ENCODE data around the gene OPCML.

OPCML gene

DNA sequence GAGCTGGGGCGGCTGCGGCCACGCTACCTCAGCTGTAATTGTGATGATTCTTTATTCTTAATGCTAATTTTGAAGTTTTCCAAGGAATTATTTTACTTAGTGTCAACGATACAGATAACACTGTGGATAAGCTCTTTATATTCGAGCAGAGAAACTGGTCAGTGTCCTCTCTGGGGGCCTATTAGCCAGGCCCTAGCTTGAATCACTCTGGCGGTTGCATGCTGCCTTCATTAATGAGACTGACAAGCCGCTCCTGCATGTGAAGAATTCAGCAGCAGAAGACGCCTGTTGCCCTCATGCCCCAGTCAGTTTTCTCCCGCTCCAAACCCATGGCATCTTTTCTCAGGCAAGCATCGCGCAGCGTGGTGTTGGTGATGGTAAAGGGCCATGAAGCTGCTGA, 851.7 kb downstream of the OPCML start:
- TF ChIP-seq, protein P1, sequence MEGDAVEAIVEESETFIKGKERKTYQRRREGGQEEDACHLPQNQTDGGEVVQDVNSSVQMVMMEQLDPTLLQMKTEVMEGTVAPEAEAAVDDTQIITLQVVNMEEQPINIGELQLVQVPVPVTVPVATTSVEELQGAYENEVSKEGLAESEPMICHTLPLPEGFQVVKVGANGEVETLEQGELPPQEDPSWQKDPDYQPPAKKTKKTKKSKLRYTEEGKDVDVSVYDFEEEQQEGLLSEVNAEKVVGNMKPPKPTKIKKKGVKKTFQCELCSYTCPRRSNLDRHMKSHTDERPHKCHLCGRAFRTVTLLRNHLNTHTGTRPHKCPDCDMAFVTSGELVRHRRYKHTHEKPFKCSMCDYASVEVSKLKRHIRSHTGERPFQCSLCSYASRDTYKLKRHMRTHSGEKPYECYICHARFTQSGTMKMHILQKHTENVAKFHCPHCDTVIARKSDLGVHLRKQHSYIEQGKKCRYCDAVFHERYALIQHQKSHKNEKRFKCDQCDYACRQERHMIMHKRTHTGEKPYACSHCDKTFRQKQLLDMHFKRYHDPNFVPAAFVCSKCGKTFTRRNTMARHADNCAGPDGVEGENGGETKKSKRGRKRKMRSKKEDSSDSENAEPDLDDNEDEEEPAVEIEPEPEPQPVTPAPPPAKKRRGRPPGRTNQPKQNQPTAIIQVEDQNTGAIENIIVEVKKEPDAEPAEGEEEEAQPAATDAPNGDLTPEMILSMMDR (conservative IDR thresholded peaks at IDR 0.05; ENCODE audit: low read length), result no peak
- no peak for TF ChIP-seq EZH2phosphoT487 (IDR thresholded peaks at IDR 0.05; ENCODE audit: borderline replicate concordance)
- Histone ChIP-seq H3K79me2 (ENCODE audit: insufficient read depth, low read length) (no peaks in the 10 kb centered on the region), H4K20me1 (ENCODE audit: insufficient read depth, low read length, poor library complexity, severe bottlenecking) (no peaks in the 10 kb centered on the region), H3K9me3 (ENCODE audit: insufficient read depth, low read depth, low read length) (no peaks in the 10 kb centered on the region), H3K4me1 (ENCODE audit: insufficient read depth, low read length, poor library complexity, severe bottlenecking) (no peaks in the 10 kb centered on the region), H3K9me2 (replicated peaks; ENCODE audit: low read depth, low read length) (no peaks in the 10 kb centered on the region), H3K9ac (ENCODE audit: low read depth, low read length, poor library complexity, severe bottlenecking) (no peak overlapping the region), H3K4me3 (ENCODE audit: low read length, poor library complexity, severe bottlenecking) (no peak overlapping the region), H3K4me2 (ENCODE audit: low read depth, low read length, poor library complexity, severe bottlenecking) (no peak overlapping the region), H2AFZ (ENCODE audit: low read length) (no peak overlapping the region), H3K36me3 (ENCODE audit: insufficient read depth, low read length) (no peaks in the 10 kb centered on the region), H3K27me3 (ENCODE audit: insufficient read depth, low read length, poor library complexity, severe bottlenecking) (no peaks in the 10 kb centered on the region), H3F3A (ENCODE audit: low read depth) (no peaks in the 10 kb centered on the region)

DNA sequence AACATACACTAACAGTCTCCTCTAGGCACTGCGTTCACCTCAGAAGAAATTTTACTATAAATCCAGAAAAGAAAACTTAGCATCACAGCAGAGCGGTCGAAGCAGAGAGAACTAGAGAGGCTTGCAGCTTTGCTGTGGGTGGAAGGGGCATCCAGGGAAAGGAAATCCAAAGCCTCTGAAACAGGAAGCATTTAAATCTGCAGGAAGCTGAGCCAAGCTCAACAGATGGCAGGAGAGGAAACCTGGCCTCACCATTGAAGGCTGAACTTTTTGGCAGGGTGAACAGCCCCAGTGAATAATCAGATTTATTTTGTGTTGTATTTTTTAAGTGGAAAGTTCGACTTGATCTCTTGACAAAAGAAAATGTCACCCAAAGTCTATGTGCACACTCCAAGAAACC, 858.1 kb downstream of the OPCML start:
- Histone ChIP-seq H3K27me3 (ENCODE audit: insufficient read depth, low read length, poor library complexity, severe bottlenecking) (no peaks in the 10 kb centered on the region), H3K4me2 (ENCODE audit: low read depth, low read length, poor library complexity, severe bottlenecking) (no peak overlapping the region), H3K79me2 (ENCODE audit: insufficient read depth, low read length) (no peaks in the 10 kb centered on the region), H3F3A (ENCODE audit: low read depth) (no peaks in the 10 kb centered on the region), H3K9ac (ENCODE audit: low read depth, low read length, poor library complexity, severe bottlenecking) (no peak overlapping the region), H3K9me3 (ENCODE audit: insufficient read depth, low read depth, low read length) (no peaks in the 10 kb centered on the region), H4K20me1 (ENCODE audit: insufficient read depth, low read length, poor library complexity, severe bottlenecking) (no peaks in the 10 kb centered on the region), H3K9me2 (replicated peaks; ENCODE audit: low read depth, low read length) (no peaks in the 10 kb centered on the region), H3K36me3 (ENCODE audit: insufficient read depth, low read length) (no peaks in the 10 kb centered on the region), H2AFZ (ENCODE audit: low read length) (no peak overlapping the region), H3K4me1 (ENCODE audit: insufficient read depth, low read length, poor library complexity, severe bottlenecking) (no peaks in the 10 kb centered on the region), H3K4me3 (ENCODE audit: low read length, poor library complexity, severe bottlenecking) (no peak overlapping the region)
- no peak for TF ChIP-seq EZH2phosphoT487 (IDR thresholded peaks at IDR 0.05; ENCODE audit: borderline replicate concordance)

DNA sequence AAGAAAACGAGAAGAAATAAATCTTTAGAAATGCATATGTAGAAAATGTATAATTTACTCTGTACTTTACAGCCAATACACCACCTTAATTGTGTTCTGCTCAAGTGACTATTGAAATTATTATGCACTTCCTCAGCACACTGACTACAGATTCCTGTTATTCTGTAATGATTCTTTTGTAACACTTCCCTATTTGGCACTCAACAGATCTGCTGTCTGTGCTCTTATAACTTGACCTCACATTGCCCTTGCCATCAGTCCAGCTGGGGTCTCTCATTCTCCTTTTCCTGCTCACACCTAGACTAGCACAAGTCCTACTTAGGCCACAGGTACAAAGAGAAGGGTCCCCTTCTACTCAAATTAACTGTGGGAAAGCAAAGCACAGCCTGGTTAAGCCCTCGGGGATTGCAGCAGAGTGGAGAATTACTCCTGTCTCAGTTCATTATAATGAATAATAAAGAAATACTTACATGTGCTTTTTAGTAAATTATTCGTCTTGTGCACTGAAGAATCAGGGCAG, 860.4 kb downstream of the OPCML start:
- no peak overlapping the region for H3K4me2 ChIP-seq (ENCODE audit: low read depth, low read length, poor library complexity, severe bottlenecking)
- no peaks in the 10 kb centered on the region for H3F3A ChIP-seq (ENCODE audit: low read depth)
- H3K9me2 ChIP-seq (replicated peaks; ENCODE audit: low read depth, low read length), result no peaks in the 10 kb centered on the region
- no peak for TF ChIP-seq EZH2phosphoT487 (IDR thresholded peaks at IDR 0.05; ENCODE audit: borderline replicate concordance)
- TF ChIP-seq, protein P1 (conservative IDR thresholded peaks at IDR 0.05; ENCODE audit: low read length), result no peak
- no peak overlapping the region for H2AFZ ChIP-seq (ENCODE audit: low read length)
- H3K36me3 ChIP-seq (ENCODE audit: insufficient read depth, low read length), result no peaks in the 10 kb centered on the region
- no peak overlapping the region for H3K4me3 ChIP-seq (ENCODE audit: low read length, poor library complexity, severe bottlenecking)
- no peak overlapping the region for H3K9ac ChIP-seq (ENCODE audit: low read depth, low read length, poor library complexity, severe bottlenecking)
- H4K20me1 ChIP-seq (ENCODE audit: insufficient read depth, low read length, poor library complexity, severe bottlenecking), result no peaks in the 10 kb centered on the region
- H3K79me2 ChIP-seq (ENCODE audit: insufficient read depth, low read length), result no peaks in the 10 kb centered on the region
- no peaks in the 10 kb centered on the region for H3K27me3 ChIP-seq (ENCODE audit: insufficient read depth, low read length, poor library complexity, severe bottlenecking)
- H3K9me3 ChIP-seq (ENCODE audit: insufficient read depth, low read depth, low read length), result no peaks in the 10 kb centered on the region
- no peaks in the 10 kb centered on the region for H3K4me1 ChIP-seq (ENCODE audit: insufficient read depth, low read length, poor library complexity, severe bottlenecking)
